ENCODE measurements around the gene SPATS2.
A peak's percentile ranks its signal among the peaks of the same experiment; 100 is the strongest.
"Not testable (repeated sequence)": the region's sequence is repeated elsewhere in the genome, so short reads cannot be mapped to it uniquely, and the experiment has no call there.

SPATS2 gene

GRCh38 chr12:49367381-49368239 lies at the start of gene SPATS2:
TSS of gene SPATS2 (plus strand) at chr12:49367462. CDS start at chr12:49461013, 93,551 bp downstream.
- DNase-seq: no peak

- DNase-seq: not testable (repeated sequence)
Measured at GRCh38 chr12:49320411-49321103, 46.7 kb upstream of the SPATS2 start.

GRCh38 chr12:49322367-49322707 lies 44.9 kb upstream of the SPATS2 start:
- no peak for DNase-seq

GRCh38 chr12:49322708-49323523 lies 44.3 kb upstream of the SPATS2 start, which contains the start of gene TROAP:
TSS of gene TROAP (plus strand) at chr12:49323255. CDS start at chr12:49323609, 354 bp downstream.
- DNase-seq: peak; percentile 98 to 99

GRCh38 chr12:49323524-49324097 lies 43.7 kb upstream of the SPATS2 start:
- no peak for DNase-seq

GRCh38 chr12:49325606-49326005 lies 41.7 kb upstream of the SPATS2 start:
- no peak for DNase-seq

- DNase-seq: no peak
Measured at GRCh38 chr12:49327368-49327767, 39.9 kb upstream of the SPATS2 start.

GRCh38 chr12:49327887-49328286 lies 39.4 kb upstream of the SPATS2 start:
- no peak for DNase-seq

- no peak for DNase-seq
Measured at GRCh38 chr12:49328816-49329215, 38.4 kb upstream of the SPATS2 start.

GRCh38 chr12:49330032-49330619 lies 37.1 kb upstream of the SPATS2 start:
- DNase-seq: no peak

- DNase-seq: no peak
Measured at GRCh38 chr12:49330631-49331379, 36.5 kb upstream of the SPATS2 start.

GRCh38 chr12:49331380-49332222 lies 35.7 kb upstream of the SPATS2 start:
- DNase-seq: peak; percentile 52 to 65

GRCh38 chr12:49332441-49332861 lies 34.8 kb upstream of the SPATS2 start:
- no peak for DNase-seq

GRCh38 chr12:49332891-49333371 lies 34.3 kb upstream of the SPATS2 start:
- no peak for DNase-seq

GRCh38 chr12:49333778-49334177 lies 33.5 kb upstream of the SPATS2 start:
- DNase-seq: not testable (repeated sequence)

- DNase-seq: no peak
Measured at GRCh38 chr12:49334226-49334625, 33.0 kb upstream of the SPATS2 start.

- DNase-seq: no peak
Measured at GRCh38 chr12:49334681-49335080, 32.6 kb upstream of the SPATS2 start.

- DNase-seq: no peak
Measured at GRCh38 chr12:49335118-49335954, 31.9 kb upstream of the SPATS2 start.

- no peak for DNase-seq
Measured at GRCh38 chr12:49335955-49336644, 31.2 kb upstream of the SPATS2 start.

Data from hippocampal formation (tissue), 2 donors.